AG04450 (cell line): Measurements from ENCODE around the gene SLC25A13. TPM values are rescaled to one million over a fixed set of nuclear protein-coding genes. Genes with fewer than 3 reads are reported as not detected.

Source experiments
- CTCF ChIA-PET: fragments of 300-600, 350-600 bp; formaldehyde crosslinking; extraction: SDS; loops from one replicate; lab custom pipeline; 2022; ENCODE audit warnings: antibody characterized with exemption, inconsistent platforms; lab: Charles Lee
- POLR2A ChIA-PET: fragments of 350-600 bp; formaldehyde crosslinking; extraction: SDS; loops from one replicate; lab custom pipeline; 2021; ENCODE audit warnings: antibody characterized with exemption, inconsistent platforms; lab: Yijun Ruan, JAX
- DNase-seq: peaks from one replicate; pipeline ENCODE4 v3.0.0-alpha.2; 2011; ENCODE audit warnings: low read depth, low spot score
- H3K27ac ChIP-seq: one replicate; pipeline ENCODE4 v1.5.1; 2012; ENCODE audit warnings: low read depth, low read length, control low read depth
- H3K27me3 ChIP-seq: one replicate; pipeline ENCODE4 v1.6.0; 2012; ENCODE audit warnings: low read length; ENCODE audit not compliant: control insufficient read depth, insufficient read depth
- H3K4me3 ChIP-seq: 2 replicates; pipeline ENCODE4 v1.5.1; 2011; ENCODE audit warnings: mild to moderate bottlenecking, low read depth, low read length, control low read depth
- H3K9me3 ChIP-seq: 2 replicates; pipeline ENCODE4 v1.5.1; 2012; ENCODE audit warnings: low read length; ENCODE audit not compliant: control insufficient read depth, insufficient read depth
- polyA plus RNA-seq: library from polyadenylated mRNA; depleted of rRNA; stranded (reverse); fragments of >200 nt; gene quantifications from 2 replicates; pipeline ENCODE4 v1.2.3, GENCODE V29; 2011
- TF ChIP-seq, protein P1 (sequence below): IDR thresholded peaks from 2 replicates; pipeline ENCODE4 v1.5.1; 2011; ENCODE audit warnings: low read depth, low read length, control low read depth, inconsistent platforms

Gene SLC25A13
- polyA plus RNA-seq, 1 experiment = 17.3 TPM

DNA sequence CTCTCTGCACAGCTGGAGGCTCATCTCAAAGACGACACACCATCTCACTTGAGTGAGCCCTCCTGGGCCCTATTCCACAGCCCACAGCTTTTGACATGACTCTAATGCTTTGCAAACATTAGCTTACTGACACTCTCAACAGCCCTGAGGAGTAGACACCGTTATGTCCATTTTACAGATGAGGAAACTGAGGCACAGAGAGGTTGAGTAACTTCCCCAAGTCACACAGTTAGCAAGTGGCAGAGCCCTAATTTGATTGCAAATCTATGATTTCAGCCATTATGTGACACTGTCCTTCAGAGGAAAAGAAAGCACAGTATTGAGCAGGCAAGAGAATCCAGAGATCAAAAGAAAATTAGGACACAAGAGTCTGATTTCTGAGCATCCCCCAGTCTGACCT, 16.0 kb downstream of the SLC25A13 start:
- no peak for DNase-seq
- Histone ChIP-seq H3K4me3 (no peak overlapping the region), H3K27me3 (no peaks in the 10 kb centered on the region), H3K27ac (no peak overlapping the region), H3K9me3 (no peaks in the 10 kb centered on the region)
- ChIA-PET POLR2A (no interaction called here), CTCF (no interaction called here)
- TF ChIP-seq, protein P1, sequence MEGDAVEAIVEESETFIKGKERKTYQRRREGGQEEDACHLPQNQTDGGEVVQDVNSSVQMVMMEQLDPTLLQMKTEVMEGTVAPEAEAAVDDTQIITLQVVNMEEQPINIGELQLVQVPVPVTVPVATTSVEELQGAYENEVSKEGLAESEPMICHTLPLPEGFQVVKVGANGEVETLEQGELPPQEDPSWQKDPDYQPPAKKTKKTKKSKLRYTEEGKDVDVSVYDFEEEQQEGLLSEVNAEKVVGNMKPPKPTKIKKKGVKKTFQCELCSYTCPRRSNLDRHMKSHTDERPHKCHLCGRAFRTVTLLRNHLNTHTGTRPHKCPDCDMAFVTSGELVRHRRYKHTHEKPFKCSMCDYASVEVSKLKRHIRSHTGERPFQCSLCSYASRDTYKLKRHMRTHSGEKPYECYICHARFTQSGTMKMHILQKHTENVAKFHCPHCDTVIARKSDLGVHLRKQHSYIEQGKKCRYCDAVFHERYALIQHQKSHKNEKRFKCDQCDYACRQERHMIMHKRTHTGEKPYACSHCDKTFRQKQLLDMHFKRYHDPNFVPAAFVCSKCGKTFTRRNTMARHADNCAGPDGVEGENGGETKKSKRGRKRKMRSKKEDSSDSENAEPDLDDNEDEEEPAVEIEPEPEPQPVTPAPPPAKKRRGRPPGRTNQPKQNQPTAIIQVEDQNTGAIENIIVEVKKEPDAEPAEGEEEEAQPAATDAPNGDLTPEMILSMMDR = no peak

DNA sequence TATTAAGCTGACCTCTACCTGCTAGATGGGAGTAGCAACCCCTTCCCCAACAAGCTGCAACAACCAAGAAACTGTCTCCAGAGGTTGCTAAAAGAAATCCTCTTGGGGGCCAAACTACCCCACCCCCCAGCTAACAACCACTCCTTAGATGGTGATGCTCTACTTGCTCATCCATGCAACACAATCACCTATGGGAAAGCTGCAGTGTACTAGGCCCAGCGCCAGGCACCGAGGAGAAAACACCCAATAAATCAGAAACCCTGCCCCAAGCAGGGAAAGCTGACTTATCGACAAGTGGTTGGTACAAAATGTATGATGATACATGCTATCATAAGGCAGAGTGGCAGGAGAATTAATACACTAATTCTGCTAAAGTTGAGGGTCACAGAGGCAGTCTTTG, 17.3 kb downstream of the SLC25A13 start:
- Histone ChIP-seq H3K9me3 (no peaks in the 10 kb centered on the region), H3K4me3 (no peak overlapping the region), H3K27me3 (no peaks in the 10 kb centered on the region), H3K27ac (no peak overlapping the region)
- TF ChIP-seq, protein P1 = no peak
- ChIA-PET CTCF (interaction anchor here (0.7 to 1.2 kb wide), 2 partner anchors 232 to 388 kb away, joined by 3 read pairs; no protein-coding TSS in a partner anchor), POLR2A (no interaction called here)
- DNase-seq = no peak

DNA sequence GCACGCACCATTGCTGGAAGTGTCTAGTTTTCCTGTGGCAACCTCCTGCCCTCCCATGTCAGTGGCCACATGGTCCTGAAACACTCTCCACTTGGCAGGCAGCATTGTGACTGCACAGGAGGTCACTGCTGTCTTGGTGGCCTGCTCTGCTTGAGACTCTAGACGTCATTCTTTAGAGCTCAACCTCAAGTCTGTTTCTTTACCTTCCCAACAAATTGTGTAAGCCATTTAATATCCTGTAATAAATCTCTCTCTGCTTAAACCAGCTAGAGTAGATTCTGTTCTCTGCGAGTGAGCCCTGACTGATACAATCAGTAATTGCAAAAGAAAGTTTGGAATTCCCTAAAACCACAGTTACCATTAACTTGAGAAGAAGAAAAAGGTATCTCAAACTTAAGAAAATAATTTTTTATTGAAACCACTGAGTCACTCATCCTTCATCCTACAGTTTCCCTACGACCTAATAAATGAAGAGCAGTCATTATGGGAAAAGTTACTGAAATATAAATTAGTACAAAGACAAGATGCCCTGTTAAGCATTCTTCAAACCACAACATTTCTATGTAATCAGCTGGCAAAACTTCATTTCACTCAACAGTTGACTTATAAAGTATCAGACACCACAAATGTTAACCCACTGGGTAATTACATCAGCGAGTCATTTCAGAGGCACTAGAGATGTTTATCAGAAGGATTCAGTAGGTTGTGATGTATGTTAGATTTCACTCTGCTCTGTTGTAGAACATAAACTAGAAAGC, 18.0 kb downstream of the SLC25A13 start:
- TF ChIP-seq, protein P1 = no peak
- ChIA-PET POLR2A (no interaction called here), CTCF (interaction anchor here (0.5 kb wide), 1 partner anchor 228 kb away, joined by 3 read pairs; no protein-coding TSS in a partner anchor)
- no peaks in the 10 kb centered on the region for H3K27me3 ChIP-seq
- DNase-seq = no peak
- H3K4me3 ChIP-seq = no peak overlapping the region
- H3K27ac ChIP-seq = no peak overlapping the region
- H3K9me3 ChIP-seq = no peaks in the 10 kb centered on the region

DNA sequence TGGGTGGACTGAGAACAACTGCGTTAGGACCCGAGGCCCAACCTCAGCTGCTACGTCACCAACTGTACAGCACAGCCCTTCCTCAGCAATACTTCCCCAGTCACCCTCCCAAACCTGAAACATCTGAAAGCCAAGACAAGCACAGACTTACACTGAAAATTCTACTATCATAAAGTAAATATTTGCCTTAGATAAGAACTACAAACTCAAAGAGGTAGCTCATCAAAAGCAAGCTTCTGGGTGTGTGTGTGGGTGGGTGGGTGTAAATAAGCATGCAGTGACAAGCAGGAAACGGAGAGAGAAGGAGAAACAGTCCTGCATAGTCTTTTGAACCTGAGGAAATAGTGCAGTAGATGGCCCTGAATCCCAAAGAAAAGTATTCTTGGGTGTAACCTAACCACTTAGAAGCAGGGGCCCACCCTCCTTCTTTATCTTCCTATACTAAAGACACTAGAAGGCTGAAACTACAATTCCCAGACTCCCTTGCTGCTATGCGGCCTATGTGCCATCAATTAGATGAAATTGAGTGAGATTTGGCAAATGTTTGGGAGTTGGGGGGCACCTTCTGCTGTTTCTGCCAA, 18.7 kb downstream of the SLC25A13 start:
- POLR2A ChIA-PET = no interaction called here
- DNase-seq = no peak

More for the DNA sequence above, 18.7 kb downstream of the SLC25A13 start:
- TF ChIP-seq, protein P1 = no peak
- Histone ChIP-seq H3K27ac (no peak overlapping the region), H3K27me3 (no peaks in the 10 kb centered on the region), H3K4me3 (no peak overlapping the region), H3K9me3 (no peaks in the 10 kb centered on the region)
- CTCF ChIA-PET = no interaction called here
